ENCODE data around the gene MAPK8IP2. TPM values are rescaled to one million over a fixed set of nuclear protein-coding genes. Genes with fewer than 3 reads are reported as not detected.

Gene MAPK8IP2
- 0.70 TPM for polyA plus RNA-seq (ENCODE audit: insufficient read length)

DNA sequence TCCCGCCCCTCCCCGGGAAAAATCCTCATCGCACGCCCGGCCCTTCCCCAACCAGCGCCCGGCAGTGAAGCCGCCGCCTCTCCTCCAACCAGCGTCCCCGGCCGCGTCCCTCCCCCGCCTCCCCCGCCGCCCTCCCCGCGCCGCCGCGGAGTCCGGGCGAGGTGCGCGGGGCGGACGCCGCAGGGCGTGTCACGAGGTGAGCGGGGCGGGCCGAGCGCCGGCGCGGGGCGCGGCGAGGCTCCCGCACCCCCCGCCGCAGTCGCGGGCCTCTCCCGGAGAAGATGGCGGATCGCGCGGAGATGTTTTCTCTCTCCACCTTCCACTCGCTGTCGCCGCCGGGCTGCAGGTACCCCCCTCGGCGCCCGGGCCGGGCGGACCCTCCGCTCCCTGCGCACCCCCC lies at the start of gene MAPK8IP2:
Gene MAPK8IP2 (plus strand): TSS at position 256 of the 400 bp plus-strand sequence. CDS start 26 bp downstream, at position 282.
- no peak for DNase-seq

GRCh38 chr22:50551160-50551752 lies 49.3 kb upstream of the MAPK8IP2 start:
- DNase-seq = no peak

DNA sequence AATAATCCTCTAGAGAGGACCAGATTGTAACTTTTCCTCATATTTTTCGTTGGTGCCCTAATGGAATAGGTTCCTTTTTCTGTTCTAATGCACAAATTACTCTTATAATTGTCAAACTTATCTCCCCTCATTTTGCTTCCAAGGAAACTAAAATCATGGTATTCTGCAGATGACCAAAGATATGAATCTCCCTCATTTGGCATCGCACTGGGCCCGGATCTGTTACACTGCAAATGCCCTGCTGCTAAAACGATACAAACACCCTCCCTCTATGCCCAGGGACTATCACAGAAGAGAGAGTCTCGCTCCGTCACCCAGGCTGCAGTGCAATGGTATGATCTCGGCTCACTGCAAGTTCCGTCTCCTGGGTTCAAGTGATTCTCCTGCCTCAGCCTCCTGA lies 47.3 kb upstream of the MAPK8IP2 start:
- DNase-seq = no peak

- DNase-seq = no peak
Measured at GRCh38 chr22:50556703-50557102, 43.9 kb upstream of the MAPK8IP2 start.

DNA sequence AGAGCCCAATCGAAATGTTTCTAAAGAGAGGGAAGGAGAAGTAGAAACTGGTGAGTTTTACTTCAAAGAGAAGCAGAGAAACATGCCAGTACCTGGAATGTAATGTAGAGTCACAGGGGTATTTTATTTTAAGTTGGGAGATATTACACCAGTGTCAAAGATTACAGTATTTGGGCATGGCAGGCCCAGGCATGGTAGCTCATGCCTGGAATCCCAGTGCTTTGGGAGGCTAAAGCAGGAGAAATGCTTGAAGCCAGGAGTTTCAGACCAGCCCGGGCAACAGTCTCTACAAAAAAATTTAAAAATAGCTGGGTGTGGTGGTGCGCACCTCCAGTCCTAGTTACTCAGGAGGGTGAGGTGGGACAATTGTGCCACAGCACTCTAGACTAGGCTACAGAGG lies 40.6 kb upstream of the MAPK8IP2 start:
- no peak for DNase-seq

DNA sequence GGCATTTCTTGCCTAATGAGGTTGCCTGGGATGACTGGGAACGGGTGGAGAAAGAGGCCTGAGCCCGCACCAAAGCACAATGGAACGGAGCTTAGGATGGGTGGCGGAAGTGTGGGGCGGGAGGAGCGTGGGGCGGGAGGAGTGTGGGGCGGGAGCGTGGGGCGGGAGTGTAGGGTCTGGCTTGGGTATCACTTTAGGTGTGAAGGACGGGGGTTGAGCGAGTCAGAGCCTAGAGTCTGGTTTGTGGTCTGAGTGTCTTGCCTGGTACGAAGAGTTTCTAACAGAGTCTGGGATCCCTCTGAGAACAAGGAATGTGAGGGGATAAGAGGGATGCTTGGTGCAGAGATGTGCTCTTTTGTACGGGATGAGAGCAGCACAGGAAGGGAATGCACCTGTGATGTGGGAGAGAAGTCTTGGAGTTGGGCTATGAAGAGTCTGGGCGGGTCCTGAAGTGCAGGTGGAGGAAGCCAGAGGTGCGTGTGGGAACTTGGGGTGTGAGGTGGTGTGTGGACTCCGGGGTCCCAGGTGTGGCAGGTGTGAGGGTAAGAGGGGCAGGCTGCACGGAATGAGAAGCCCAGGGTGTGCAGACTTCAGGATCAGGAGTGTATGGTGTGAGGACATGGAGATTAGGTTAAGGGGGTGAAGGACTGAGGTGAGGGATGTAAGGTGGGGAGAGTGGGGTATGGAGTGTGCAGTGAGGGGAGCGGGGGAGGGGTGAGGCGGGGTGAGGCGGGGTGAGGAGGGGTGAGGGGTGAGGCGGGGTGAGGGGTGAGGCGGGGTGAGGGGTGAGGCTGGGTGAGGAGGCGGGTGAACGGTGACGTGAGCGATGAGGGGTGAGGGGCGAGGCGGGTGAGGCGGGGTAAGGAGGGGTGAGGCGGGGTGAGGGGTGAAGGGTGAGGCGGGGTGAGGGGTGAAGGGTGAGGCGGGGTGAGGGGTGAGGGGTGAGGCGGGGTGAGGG lies 38.9 kb upstream of the MAPK8IP2 start:
- DNase-seq = no peak

DNA sequence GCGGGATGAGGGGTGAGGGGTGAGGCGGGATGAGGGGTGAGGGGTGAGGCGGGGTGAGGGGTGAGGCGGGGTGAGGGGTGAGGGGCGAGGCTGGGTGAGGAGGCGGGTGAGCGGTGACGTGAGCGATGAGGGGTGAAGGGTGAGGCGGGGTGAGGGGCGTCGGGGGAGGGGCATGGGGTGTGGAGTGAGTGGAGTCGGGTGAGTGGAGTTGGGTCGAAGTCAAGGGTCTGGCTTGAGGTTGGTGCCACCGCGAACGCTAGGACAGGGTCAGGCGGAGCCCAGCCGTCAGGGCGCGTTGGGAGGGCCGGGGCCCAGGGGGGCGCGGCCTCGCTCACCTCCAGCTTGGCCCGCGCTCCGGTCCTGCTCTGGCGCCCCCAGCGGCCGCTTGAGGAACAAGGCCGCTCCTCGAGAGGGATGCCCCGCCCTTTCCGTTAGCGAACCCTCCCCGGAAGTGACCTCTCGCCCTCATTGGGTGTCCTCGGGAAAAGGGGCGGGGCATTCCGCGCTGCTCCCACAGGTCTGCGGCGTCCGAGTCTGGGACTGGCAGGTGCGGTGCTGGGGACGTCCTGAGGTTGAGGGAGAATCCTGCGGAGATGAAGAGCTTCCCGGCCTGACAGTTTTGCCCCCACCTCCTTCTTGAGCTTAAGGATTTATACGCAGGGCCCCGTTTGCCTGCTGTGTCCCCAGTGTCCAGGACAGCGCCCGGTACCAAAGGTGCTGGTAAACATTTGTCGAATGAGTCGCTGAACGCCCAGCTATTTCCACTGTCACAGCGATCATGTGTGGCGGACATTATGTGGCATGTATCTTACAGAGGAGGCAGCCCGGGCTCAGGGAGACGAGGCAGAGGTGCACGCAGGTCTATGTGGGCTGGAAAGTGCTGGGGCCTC lies 37.8 kb upstream of the MAPK8IP2 start, which contains the start of gene SYCE3:
Gene SYCE3 (minus strand): TSS at position 397 of the 890 bp plus-strand sequence. CDS start 6,514 bp downstream, outside the sequence.
- peak; percentile 91 for DNase-seq

DNA sequence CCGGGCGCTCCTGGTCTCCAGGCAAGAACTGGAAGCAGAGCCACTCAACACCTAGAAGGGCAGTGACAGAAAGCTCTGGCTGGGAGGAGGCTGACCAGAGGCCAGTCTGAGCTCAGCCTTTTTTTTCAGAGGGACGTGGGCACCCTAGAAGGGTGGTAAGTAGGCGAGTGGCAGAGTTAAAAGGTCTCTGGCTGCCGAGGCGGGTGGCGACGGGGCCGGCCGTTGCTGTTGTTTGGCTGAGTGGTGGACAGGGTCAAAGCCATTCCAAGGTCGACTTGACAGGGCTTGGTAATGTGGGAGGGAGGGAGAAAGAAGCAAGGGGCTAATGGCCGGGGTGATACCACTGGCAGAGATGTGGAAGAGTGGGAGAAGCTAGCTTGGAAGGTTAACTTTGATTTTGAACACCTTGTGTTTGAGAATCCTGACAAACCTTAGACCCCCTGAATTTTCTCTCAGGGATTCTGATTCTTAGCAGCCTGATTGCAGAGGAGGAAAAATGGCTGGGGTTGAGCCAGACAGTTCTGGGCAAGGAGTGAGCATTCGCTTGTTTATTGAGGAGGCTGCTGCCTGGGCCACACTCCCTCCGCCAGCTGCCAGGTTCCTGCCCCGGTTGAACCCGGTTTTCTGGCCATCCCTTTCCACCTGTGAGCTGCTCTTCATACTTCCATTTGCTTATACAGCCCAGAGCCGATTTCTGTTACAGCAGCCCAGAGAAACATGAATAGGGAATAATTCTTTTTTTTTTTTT lies 37.0 kb upstream of the MAPK8IP2 start:
- DNase-seq = no peak

DNA sequence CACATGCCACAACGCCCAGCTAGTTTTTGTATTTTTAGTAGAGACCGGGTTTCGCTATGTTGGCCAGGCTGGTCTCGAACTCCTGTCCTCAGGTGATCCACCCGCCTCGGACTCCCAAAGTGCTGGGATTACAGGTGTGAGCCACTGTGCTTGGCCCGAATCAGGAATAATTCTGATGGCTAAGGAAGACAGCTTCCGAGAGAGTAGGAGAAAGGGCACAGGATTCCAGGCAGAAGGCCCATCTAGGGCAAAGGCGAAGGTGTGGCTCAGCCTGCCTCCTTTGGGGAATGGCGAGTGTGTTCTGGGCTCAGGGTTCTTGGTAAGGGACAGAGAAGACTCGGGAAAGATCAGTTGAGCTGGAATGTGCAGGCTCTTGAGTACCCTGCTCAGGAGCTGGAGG lies 36.3 kb upstream of the MAPK8IP2 start:
- no peak for DNase-seq

- DNase-seq = no peak
Measured at GRCh38 chr22:50567721-50568252, 32.8 kb upstream of the MAPK8IP2 start.

GRCh38 chr22:50568626-50569025 lies 32.0 kb upstream of the MAPK8IP2 start:
- no peak for DNase-seq

GRCh38 chr22:50569041-50569459 lies 31.5 kb upstream of the MAPK8IP2 start:
- DNase-seq = no peak

GRCh38 chr22:50569896-50570535 lies 30.6 kb upstream of the MAPK8IP2 start:
- DNase-seq = no peak

DNA sequence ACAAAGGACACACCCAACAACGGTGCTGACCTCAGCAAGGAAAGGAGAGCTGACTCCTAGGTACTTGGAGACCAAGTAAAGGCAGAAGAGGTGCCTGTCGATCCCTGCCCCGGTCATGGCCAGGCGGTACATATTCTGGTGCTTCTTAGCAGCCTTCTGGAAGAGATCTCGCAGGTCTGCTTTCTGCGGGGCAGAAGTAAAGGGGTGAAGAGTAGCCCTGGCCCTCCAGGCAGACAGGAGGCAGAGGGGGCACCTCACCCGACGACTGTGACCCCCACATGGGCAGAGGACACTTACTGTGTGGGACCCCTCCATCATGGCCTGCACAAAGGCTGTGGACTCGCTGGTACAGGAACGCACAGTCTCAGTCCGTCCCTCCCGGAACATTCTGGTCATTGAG lies 29.7 kb upstream of the MAPK8IP2 start:
- no peak for DNase-seq

DNA sequence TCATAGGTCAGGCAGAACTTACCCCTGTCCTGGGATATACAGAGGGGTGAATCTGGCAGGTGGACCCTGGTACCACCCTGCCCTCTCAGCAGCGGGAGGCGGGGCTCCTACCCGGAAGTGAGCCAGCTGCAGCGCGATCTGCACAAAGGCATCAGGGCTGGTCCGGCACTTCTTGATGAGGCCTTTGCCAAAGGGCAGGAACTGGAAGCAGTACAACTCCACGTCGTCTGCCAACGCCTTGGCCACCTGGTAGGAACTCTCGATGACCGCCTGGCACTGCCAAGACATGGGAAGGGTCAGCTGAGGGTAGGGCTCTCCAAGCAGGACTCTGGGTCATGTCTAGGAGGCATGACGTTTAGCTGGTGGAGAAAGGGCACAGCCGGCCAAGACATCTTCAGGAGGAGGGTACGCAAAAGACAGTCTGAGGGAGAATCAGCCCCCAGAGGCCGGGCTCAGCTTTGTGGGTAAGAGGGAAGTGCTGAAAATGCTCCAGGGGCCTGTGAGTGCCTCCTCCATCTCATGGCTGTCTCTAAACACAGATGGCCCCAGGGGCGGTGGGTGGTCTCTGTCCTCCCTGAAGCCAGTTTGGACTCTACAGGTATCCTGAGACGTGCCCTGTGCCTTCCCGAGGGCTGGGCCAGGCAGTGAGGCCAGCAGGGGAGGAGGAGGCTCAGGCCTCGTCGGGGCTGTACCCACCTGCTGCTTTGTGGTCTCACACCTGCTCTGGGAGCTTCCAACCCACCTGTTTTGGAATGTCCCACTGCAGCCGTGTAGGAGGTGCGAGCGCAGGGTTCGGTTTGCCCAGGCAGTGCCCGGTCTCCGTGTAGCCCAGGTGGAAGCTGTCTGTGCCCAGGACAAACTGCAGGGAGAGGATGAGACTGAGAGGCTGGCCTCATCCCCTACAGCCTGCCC lies 29.1 kb upstream of the MAPK8IP2 start:
- no peak for DNase-seq

DNA sequence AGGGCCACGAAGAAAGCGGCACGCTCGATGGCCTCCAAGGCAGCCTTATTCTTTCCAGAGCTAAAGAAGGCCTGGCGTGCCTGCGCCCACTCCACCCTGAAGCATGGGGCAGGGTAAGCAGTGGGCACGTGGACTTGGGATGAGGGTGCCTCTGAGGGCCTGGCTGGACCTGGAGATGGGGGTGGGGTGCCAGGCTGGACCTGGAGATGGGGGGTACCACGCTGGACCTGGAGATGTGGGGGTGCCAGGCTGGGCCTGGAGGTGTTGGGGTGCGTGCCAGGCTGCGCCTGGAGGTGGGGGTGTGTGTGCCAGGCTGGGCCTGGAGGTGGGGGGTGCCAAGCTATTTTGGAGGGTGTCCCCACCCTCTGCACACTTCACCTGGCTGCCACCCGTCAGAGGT lies 27.6 kb upstream of the MAPK8IP2 start:
- no peak for DNase-seq

DNA sequence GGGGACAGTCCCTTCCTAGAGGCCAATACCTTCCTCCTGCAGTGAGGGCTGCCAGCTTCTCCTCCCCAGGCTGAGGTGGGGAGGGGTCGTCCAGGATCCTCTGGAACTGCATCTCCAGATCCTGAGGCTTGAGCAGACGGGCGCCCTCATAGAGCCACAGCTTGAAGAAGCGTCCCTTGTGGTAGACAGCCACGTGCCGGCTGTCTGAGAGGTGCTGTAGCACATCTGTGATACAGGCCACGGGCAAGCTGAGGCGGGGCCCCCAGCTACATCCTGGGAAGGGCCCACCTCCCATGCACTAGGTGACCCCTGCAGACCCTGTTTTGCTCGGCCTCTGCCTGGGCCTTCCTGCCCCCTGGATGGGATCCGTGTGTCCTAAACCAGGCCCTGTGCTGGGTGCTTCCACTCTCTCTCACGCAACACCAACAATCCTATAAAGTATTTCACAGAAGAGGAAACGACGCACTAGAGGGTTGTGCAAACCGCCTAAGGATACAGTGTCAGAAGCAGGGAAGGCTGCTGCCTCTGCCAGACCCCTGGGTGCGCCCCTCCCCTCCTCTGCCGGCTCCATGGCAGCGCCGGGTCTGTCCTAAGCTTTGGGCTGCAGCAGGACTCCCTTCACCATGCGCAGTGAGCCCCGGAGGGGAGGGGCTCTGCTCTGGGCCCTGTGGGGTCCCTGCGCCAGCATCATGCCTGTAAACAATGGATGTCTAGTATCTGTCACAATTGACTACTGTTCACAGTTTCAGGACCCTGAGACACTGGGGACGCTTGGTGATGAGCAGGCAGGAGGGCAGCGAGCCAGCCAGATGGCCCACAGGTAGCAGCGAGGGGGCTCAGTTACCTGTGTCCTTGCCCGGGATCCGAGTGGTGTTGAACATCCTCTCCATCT lies 26.9 kb upstream of the MAPK8IP2 start:
- no peak for DNase-seq

DNA sequence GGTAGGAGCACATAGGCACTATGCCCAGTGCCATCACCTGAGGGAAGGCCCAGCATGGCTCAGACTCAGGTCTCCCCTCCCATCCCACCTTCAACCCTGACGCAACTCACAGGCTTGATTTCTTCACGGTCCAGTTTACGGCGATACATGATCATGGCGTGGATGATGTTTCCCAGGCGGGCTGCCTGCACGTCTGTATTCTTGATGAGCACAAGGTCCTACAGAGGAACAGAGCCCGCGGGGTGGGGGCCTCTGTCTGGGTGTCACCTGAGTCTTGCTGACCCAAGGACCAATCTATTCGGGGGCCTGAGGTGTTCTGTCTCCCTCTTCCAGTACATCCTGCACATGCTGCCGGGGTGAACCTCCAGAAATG lies 26.2 kb upstream of the MAPK8IP2 start:
- no peak for DNase-seq

- no peak for DNase-seq
Measured at GRCh38 chr22:50575426-50575941, 25.1 kb upstream of the MAPK8IP2 start.

Data from hindlimb muscle (tissue), 1 donor.